NB4 (cell line): Measurements from ENCODE around the gene TLE3.

Source experiments
- MAX ChIP-seq: IDR thresholded peaks from 2 replicates; pipeline ENCODE4 v1.6.1; 2011; ENCODE audit warnings: low read depth, low read length
- POLR2A ChIP-seq: IDR thresholded peaks from 2 replicates; pipeline ENCODE4 v1.6.1; 2011; ENCODE audit warnings: mild to moderate bottlenecking; ENCODE audit not compliant: insufficient read length; ENCODE audit errors: extremely low read depth
- TF ChIP-seq, protein P1 (sequence below): IDR thresholded peaks from one replicate; pipeline ENCODE4 v1.5.1; 2012; ENCODE audit warnings: low read depth, low read length

DNA sequence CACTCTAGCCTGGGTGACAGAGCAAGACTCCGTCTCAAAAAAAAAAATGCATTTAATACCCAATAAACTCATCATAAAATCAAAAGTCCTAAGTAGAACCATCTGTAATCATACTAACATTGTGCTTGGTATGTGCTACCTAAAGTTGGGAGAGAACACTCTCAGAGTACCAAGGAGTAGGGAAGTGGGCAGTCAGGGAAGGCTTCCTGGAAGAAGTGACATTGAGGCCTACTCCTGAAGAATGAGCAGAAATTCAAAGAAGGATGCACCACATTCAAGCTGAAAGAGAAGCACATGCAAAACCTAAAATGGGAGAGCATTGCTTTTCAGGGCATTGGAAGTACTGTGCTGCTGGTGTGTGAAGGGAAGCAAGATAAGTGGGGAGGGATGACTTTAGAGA lies 54.1 kb downstream of the TLE3 start:
- TF ChIP-seq, protein P1, sequence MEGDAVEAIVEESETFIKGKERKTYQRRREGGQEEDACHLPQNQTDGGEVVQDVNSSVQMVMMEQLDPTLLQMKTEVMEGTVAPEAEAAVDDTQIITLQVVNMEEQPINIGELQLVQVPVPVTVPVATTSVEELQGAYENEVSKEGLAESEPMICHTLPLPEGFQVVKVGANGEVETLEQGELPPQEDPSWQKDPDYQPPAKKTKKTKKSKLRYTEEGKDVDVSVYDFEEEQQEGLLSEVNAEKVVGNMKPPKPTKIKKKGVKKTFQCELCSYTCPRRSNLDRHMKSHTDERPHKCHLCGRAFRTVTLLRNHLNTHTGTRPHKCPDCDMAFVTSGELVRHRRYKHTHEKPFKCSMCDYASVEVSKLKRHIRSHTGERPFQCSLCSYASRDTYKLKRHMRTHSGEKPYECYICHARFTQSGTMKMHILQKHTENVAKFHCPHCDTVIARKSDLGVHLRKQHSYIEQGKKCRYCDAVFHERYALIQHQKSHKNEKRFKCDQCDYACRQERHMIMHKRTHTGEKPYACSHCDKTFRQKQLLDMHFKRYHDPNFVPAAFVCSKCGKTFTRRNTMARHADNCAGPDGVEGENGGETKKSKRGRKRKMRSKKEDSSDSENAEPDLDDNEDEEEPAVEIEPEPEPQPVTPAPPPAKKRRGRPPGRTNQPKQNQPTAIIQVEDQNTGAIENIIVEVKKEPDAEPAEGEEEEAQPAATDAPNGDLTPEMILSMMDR = no peak
- no peak for TF ChIP-seq MAX
- no peak for TF ChIP-seq POLR2A
